Anterior cingulate cortex (tissue), 58 donors: ENCODE measurements around the gene RSPO1.

Source experiments
- DNase-seq, 58 donors: peaks; one replicate each; lab custom pipeline; 2025; lab: John Stamatoyannopoulos, UW

Gene RSPO1

GRCh38 chr1:37657620-37658412 lies 23.1 kb upstream of the RSPO1 start:
- no peak for DNase-seq

- DNase-seq: no peak
Measured at GRCh38 chr1:37656881-37657280, 22.2 kb upstream of the RSPO1 start.

- DNase-seq: no peak
Measured at GRCh38 chr1:37656026-37656425, 21.3 kb upstream of the RSPO1 start.

GRCh38 chr1:37655274-37655673 lies 20.6 kb upstream of the RSPO1 start:
- DNase-seq: no peak

- no peak for DNase-seq
Measured at GRCh38 chr1:37653906-37654305, 19.2 kb upstream of the RSPO1 start.

- DNase-seq: no peak
Measured at GRCh38 chr1:37652976-37653375, 18.3 kb upstream of the RSPO1 start.

GRCh38 chr1:37651803-37652202 lies 17.1 kb upstream of the RSPO1 start:
- no peak for DNase-seq

GRCh38 chr1:37650721-37651120 lies 16.0 kb upstream of the RSPO1 start:
- DNase-seq: no peak

GRCh38 chr1:37650173-37650572 lies 15.5 kb upstream of the RSPO1 start:
- DNase-seq: no peak

GRCh38 chr1:37647281-37647680 lies 12.6 kb upstream of the RSPO1 start:
- DNase-seq: no peak

GRCh38 chr1:37641059-37641458 lies 6.4 kb upstream of the RSPO1 start:
- DNase-seq: no peak

- no peak for DNase-seq
Measured at GRCh38 chr1:37636435-37636834, 1.7 kb upstream of the RSPO1 start.

GRCh38 chr1:37634992-37635902 lies 555 bp upstream of the RSPO1 start:
- DNase-seq: no peak

GRCh38 chr1:37633938-37634243 lies 801 bp downstream of the RSPO1 start:
- DNase-seq: no peak

GRCh38 chr1:37633040-37633937 lies 1.4 kb downstream of the RSPO1 start:
- DNase-seq: no peak

GRCh38 chr1:37631036-37631435 lies 3.7 kb downstream of the RSPO1 start:
- DNase-seq: no peak

GRCh38 chr1:37630426-37631028 lies 4.2 kb downstream of the RSPO1 start:
- no peak for DNase-seq

GRCh38 chr1:37629726-37630425 lies 4.8 kb downstream of the RSPO1 start:
- DNase-seq: no peak

GRCh38 chr1:37629008-37629407 lies 5.7 kb downstream of the RSPO1 start:
- DNase-seq: no peak
